SK-N-SH treated with all-trans-retinoic acid at 6 μM for 48 hours (cell line): ENCODE results near the gene GNG8.

Source experiments
- ATAC-seq: fragments of 200-7000 bp; cut with Tn5 transposase; 3 replicates; pipeline ENCODE4 v1.9.1; 2020; ENCODE audit warnings: mild to moderate bottlenecking, moderate library complexity
- BACH2 ChIP-seq: fragments of 250-450 bp; sonication (Bioruptor Pico); IDR thresholded peaks from 2 replicates; pipeline ENCODE4 v1.9.0; 2021; ENCODE audit warnings: mild to moderate bottlenecking, borderline replicate concordance
- CREB5 ChIP-seq: fragments of 250-450 bp; sonication (Bioruptor Pico); IDR thresholded peaks from 2 replicates; pipeline ENCODE4 v1.5.1; 2020; ENCODE audit warnings: low read depth, mild to moderate bottlenecking, moderate library complexity
- CSDC2 ChIP-seq: fragments of 250-450 bp; sonication (Bioruptor Pico); IDR thresholded peaks from 2 replicates; pipeline ENCODE4 v1.5.0; 2020; ENCODE audit warnings: mild to moderate bottlenecking, moderate library complexity
- ESRRG ChIP-seq: fragments of 250-450 bp; sonication (Bioruptor Pico); IDR thresholded peaks from 2 replicates; pipeline ENCODE4 v1.6.1; 2021; ENCODE audit warnings: mild to moderate bottlenecking
- GLIS3 ChIP-seq: fragments of 250-450 bp; sonication (Bioruptor Pico); IDR thresholded peaks from 2 replicates; pipeline ENCODE4 v1.5.0; 2020; ENCODE audit warnings: mild to moderate bottlenecking, moderate library complexity
- OSR1 ChIP-seq: fragments of 250-450 bp; sonication (Bioruptor Pico); IDR thresholded peaks from 2 replicates; pipeline ENCODE4 v1.8.0; 2022; ENCODE audit warnings: moderate library complexity, mild to moderate bottlenecking, inconsistent platforms
- PATZ1 ChIP-seq: fragments of 250-450 bp; sonication (Bioruptor Pico); IDR thresholded peaks from 2 replicates; pipeline ENCODE4 v1.8.0; 2020; ENCODE audit warnings: mild to moderate bottlenecking, moderate library complexity, borderline replicate concordance
- PPARA ChIP-seq: fragments of 250-450 bp; sonication (Bioruptor Pico); IDR thresholded peaks from 2 replicates; pipeline ENCODE4 v1.5.0; 2020; ENCODE audit warnings: mild to moderate bottlenecking, borderline replicate concordance
- RARB ChIP-seq: fragments of 250-450 bp; sonication (Bioruptor Pico); IDR thresholded peaks from 2 replicates; pipeline ENCODE4 v1.8.0; 2021; ENCODE audit warnings: mild to moderate bottlenecking, moderate library complexity
- TCF4 ChIP-seq: fragments of 250-450 bp; sonication (Bioruptor Pico); IDR thresholded peaks from 2 replicates; pipeline ENCODE4 v1.8.0; 2021; ENCODE audit warnings: mild to moderate bottlenecking, moderate library complexity, borderline replicate concordance
- TSHZ2 ChIP-seq: fragments of 250-450 bp; sonication (Bioruptor Pico); IDR thresholded peaks from 2 replicates; pipeline ENCODE4 v1.5.0; 2020; ENCODE audit warnings: mild to moderate bottlenecking, moderate library complexity
- ZC3H10 ChIP-seq: fragments of 250-450 bp; sonication (Bioruptor Pico); IDR thresholded peaks from 2 replicates; pipeline ENCODE4 v1.5.1; 2021; ENCODE audit warnings: mild to moderate bottlenecking, moderate library complexity
- ZFP30 ChIP-seq: fragments of 450-650 bp; formaldehyde crosslinking; IDR thresholded peaks from 2 replicates; pipeline ENCODE4 v1.5.0; 2022; ENCODE audit warnings: mild to moderate bottlenecking, moderate library complexity
- ZNF565 ChIP-seq: fragments of 450-650 bp; formaldehyde crosslinking; conservative IDR thresholded peaks from 2 replicates; pipeline ENCODE4 v1.5.0; 2020; ENCODE audit warnings: low read depth, mild to moderate bottlenecking, moderate library complexity
- ZNF70 ChIP-seq: fragments of 450-650 bp; formaldehyde crosslinking; IDR thresholded peaks from 2 replicates; pipeline ENCODE4 v1.5.0; 2020; ENCODE audit warnings: mild to moderate bottlenecking, moderate library complexity
- ZNF8 ChIP-seq: fragments of 450-650 bp; formaldehyde crosslinking; IDR thresholded peaks from 2 replicates; pipeline ENCODE4 v1.5.0; 2020; ENCODE audit warnings: mild to moderate bottlenecking, moderate library complexity

GNG8 gene

GRCh38 chr19:46654621-46655152 is 18.7 kb upstream of the GNG8 start:
- ATAC-seq, result no peak
- no peak for TF ChIP-seq TCF4 (CRISPR knock-in tag)
- no peak for TF ChIP-seq GLIS3 (CRISPR knock-in tag)
- TF ChIP-seq ZNF565 (CRISPR knock-in tag), result no peak
- TF ChIP-seq BACH2, result no peak

- TF ChIP-seq ZNF70 (CRISPR knock-in tag) (no peak), CREB5 (no peak), GLIS3 (CRISPR knock-in tag) (no peak), PPARA (CRISPR knock-in tag) (no peak), BACH2 (no peak), PATZ1 (CRISPR knock-in tag) (no peak), CSDC2 (no peak), RARB (CRISPR knock-in tag) (no peak), TCF4 (CRISPR knock-in tag) (no peak), TSHZ2 (CRISPR knock-in tag) (no peak)
- no peak for ATAC-seq
Observed at GRCh38 chr19:46650445-46650844, 14.4 kb upstream of the GNG8 start.

GRCh38 chr19:46648961-46649960 is 13.3 kb upstream of the GNG8 start:
- TF ChIP-seq PATZ1 (CRISPR knock-in tag) (no peak), ZC3H10 (CRISPR knock-in tag) (no peak), ESRRG (CRISPR knock-in tag) (no peak)
- no peak for ATAC-seq

GRCh38 chr19:46648060-46648960 is 12.3 kb upstream of the GNG8 start:
- no peak for ATAC-seq
- no peak for TF ChIP-seq CREB5
- TF ChIP-seq BACH2, result no peak
- no peak for TF ChIP-seq ZNF70 (CRISPR knock-in tag)
- TF ChIP-seq TSHZ2 (CRISPR knock-in tag), result no peak
- TF ChIP-seq PATZ1 (CRISPR knock-in tag), result no peak
- TF ChIP-seq ZNF565 (CRISPR knock-in tag), result no peak
- TF ChIP-seq ZC3H10 (CRISPR knock-in tag), result no peak
- no peak for TF ChIP-seq PPARA (CRISPR knock-in tag)
- TF ChIP-seq OSR1 (CRISPR knock-in tag), result no peak
- TF ChIP-seq ZFP30 (CRISPR knock-in tag), result no peak
- no peak for TF ChIP-seq ESRRG (CRISPR knock-in tag)
- no peak for TF ChIP-seq ZNF8 (CRISPR knock-in tag)
